GM12801 (cell line): ENCODE data around the gene CXADR.

ENCODE experiments used
- CTCF ChIP-seq: IDR thresholded peaks from one replicate; pipeline ENCODE4 v1.5.1; 2011; ENCODE audit warnings: control low read depth; ENCODE audit not compliant: insufficient read length; ENCODE audit errors: extremely low read depth

CXADR gene

DNA sequence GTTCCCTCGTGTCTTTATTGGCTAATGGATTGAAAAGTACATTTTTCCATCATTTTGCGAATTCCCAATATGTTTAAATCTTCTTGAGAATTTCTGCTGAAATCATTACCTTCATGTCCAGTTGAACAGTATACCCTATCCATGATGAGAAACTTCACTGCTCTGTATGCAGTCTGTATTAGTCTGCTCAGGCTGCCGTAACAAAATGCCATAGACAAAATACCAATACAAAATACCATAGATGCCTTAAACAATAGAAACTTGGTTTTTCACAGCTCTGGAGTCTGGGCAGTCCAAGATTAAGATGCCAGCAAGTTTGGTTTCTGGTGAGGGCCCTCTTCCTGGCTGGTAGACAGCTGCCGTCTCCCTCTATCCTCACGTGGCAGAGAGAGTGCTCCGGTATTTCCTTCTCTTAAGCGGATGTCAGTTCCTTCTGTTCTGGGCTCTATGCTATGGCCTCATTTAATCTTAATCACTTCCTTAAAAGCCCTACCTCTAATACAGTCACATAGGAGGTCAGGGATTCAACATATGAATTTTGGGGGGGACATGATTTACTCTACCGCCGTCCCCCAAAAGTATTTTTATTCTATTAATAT, 27.0 kb downstream of the CXADR start:
- no peak for TF ChIP-seq CTCF

GRCh38 chr21:17540530-17540929, 27.7 kb downstream of the CXADR start:
- TF ChIP-seq CTCF, result no peak

- TF ChIP-seq CTCF, result no peak
Observed at GRCh38 chr21:17542371-17543011, 29.6 kb downstream of the CXADR start.

GRCh38 chr21:17545007-17545406, 32.2 kb downstream of the CXADR start:
- no peak for TF ChIP-seq CTCF

DNA sequence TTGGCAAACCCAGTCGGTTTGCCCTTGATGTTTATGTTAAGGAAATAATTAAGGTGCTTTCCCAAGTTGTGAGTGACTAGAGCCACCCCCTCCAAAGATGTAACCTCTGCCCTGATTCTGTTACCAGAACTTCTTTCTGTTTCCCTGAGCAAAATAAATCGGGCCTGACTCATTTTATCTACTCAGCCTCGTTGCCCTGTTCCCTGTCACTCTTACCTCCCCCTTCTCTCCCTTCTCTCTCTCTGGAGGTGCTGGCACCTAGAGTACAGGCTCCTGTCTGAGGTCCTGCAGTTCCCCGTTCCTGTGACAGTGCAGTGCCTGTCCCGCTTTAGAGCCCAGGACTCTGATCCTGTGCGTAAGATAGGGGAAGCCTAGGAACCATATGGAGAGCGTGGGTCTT, 35.4 kb downstream of the CXADR start:
- TF ChIP-seq CTCF, result no peak

DNA sequence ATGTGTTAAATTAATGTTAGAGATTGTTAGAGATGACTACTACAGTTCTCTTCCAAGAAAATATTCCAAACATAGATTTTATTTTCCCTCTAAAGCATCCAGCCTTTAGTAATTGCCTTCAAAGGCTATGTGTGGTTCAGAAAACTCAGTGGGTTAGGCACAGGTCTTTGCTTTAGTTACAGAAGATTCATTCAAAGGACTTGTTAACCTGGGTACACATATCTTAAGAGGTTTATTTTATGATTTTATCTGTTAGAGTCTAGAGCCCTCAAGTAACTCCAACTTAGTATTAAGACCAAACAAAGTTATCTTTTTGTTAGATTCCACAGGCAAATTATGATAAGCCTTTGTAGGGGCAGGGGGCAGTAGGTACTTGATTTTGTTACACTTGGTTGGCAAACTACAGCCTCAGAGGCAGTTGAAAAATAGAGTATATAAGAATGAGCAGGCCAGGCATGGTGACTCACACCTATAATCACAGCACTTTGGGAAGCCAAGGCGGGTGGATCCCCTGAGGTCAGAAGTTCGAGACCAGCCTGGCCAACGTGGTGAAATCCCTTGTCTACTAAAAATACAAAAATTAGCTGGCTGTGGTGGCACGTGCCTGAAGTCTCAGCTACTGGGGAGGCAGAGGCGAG, 37.9 kb downstream of the CXADR start:
- no peak for TF ChIP-seq CTCF

DNA sequence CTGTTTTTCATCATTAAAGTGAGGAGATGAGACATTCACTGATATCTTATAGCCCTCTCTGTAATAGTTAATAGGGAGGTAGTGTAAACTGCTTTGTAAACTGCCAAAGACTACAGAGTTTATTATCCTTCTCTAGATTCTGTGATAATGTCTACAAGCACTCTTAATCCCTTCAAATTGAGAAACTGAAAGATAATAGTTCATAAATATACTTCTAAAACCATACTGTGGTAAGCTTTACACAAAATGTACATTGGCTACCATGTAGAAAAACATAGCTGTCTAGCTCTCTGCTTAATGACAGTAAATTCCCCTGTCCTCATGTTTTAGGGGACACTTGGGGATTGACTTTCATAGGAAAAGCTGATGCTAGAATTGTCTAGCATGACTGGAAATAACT, 39.6 kb downstream of the CXADR start:
- no peak for TF ChIP-seq CTCF
